K562 (cell line): ENCODE data around the gene GABPB2. TPM values are rescaled to one million over a fixed set of nuclear protein-coding genes. Genes with fewer than 3 reads are reported as not detected.
A peak's percentile ranks its signal among the peaks of the same experiment; 100 is the strongest.

Experiments used
- BCL6 ChIP-seq: fragments of 250-450 bp; sonication (Bioruptor Pico); IDR thresholded peaks from 2 replicates; pipeline ENCODE4 v1.4.0; 2020
- CBFA2T3 ChIP-seq: fragments of 450-650 bp; IDR thresholded peaks from 2 replicates; pipeline ENCODE4 v1.6.1; 2017
- GABPB1 ChIP-seq: sonication (generic); formaldehyde crosslinking; IDR thresholded peaks from 2 replicates; pipeline ENCODE4 v1.8.0; 2022; ENCODE audit warnings: mild to moderate bottlenecking, missing genetic modification reagents
- KDM2B ChIP-seq: fragments of 250-450 bp; sonication (Bioruptor Pico); IDR thresholded peaks from 2 replicates; pipeline ENCODE4 v1.8.0; 2021; ENCODE audit warnings: mild to moderate bottlenecking, moderate library complexity
- LARP7 ChIP-seq: fragments of 450-650 bp; IDR thresholded peaks from 2 replicates; pipeline ENCODE4 v1.6.1; 2016
- MCM2 ChIP-seq: fragments of 450-650 bp; IDR thresholded peaks from 2 replicates; pipeline ENCODE4 v1.6.1; 2017; ENCODE audit warnings: low read depth, mild to moderate bottlenecking
- NFIC ChIP-seq: fragments of 450-650 bp; IDR thresholded peaks from 2 replicates; pipeline ENCODE4 v1.6.1; 2017; ENCODE audit warnings: mild to moderate bottlenecking, inconsistent platforms
- PHF8 ChIP-seq: fragments of 200-600 bp; sonication (generic); IDR thresholded peaks from 2 replicates; pipeline ENCODE4 v1.6.1; 2012; ENCODE audit warnings: mixed run types, mild to moderate bottlenecking, inconsistent platforms, low read length, moderate library complexity, borderline replicate concordance
- PRMT5 ChIP-seq: sonication (generic); formaldehyde crosslinking; IDR thresholded peaks from 2 replicates; pipeline ENCODE4 v1.5.0; 2020; ENCODE audit warnings: missing genetic modification reagents
- RHOXF2B ChIP-seq: fragments of 250-450 bp; sonication (Bioruptor Pico); conservative IDR thresholded peaks from 2 replicates; pipeline ENCODE4 v1.5.1; 2021
- TEAD1 ChIP-seq, 2 experiments: fragments of 450-650 bp in 1 of 2; sonication (generic) in 1 of 2; formaldehyde crosslinking; IDR thresholded peaks; 2 replicates each; pipeline versions ENCODE4 v1.4.0 to v1.8.0; 2020 to 2022; ENCODE audit warnings: mild to moderate bottlenecking in 2 of 2, missing genetic modification reagents in 1 of 2
- ZKSCAN3 ChIP-seq: fragments of 250-450 bp; sonication (Bioruptor Pico); IDR thresholded peaks from 2 replicates; pipeline ENCODE4 v1.4.0; 2020
- ZNF12 ChIP-seq: sonication (generic); formaldehyde crosslinking; IDR thresholded peaks from 2 replicates; pipeline ENCODE4 v1.4.0; 2020; ENCODE audit warnings: mild to moderate bottlenecking, missing genetic modification reagents
- ZNF140 ChIP-seq: fragments of 250-450 bp; sonication (Bioruptor Pico); IDR thresholded peaks from 2 replicates; pipeline ENCODE4 v1.8.0; 2021; ENCODE audit warnings: moderate library complexity, mild to moderate bottlenecking, inconsistent platforms
- ZNF436 ChIP-seq: fragments of 250-450, 450-650 bp; sonication (Bioruptor Pico); formaldehyde crosslinking; IDR thresholded peaks from 2 replicates; pipeline ENCODE4 v1.7.0; 2020; ENCODE audit warnings: mild to moderate bottlenecking
- polyA plus RNA-seq, 8 experiments: library from polyadenylated mRNA; depleted of rRNA in 4 of 8; stranded (reverse) in 5 of 8; unstranded in 3 of 8; fragments of >200 nt; fragmentation: Nextera tagmentation in 2 of 8; fragmentation: Illumina TruSeq in 1 of 8; extraction: Ambion mirVana in 2 of 8; extraction: Trizol in 1 of 8; gene quantifications; 2 replicates each; pipeline versions ENCODE4 v1.2.1 to v1.2.3, GENCODE V29; 2011 to 2014; ENCODE audit warnings: inconsistent platforms in 1 of 8, missing spikeins in 1 of 8
- total RNA-seq, 7 experiments: library from RNA; depleted of rRNA in 6 of 7; stranded (reverse); fragments of >200 nt in 6 of 7; fragmentation: Illumina TruSeq in 2 of 7; extraction: Trizol in 2 of 7; gene quantifications; 2 replicates each; pipeline versions ENCODE4 v1.2.1 to v1.2.3, GENCODE V29; 2011 to 2021; ENCODE audit warnings: low replicate concordance in 1 of 7
- TF ChIP-seq, protein P1 (sequence below): sonication (generic); IDR thresholded peaks from 2 replicates; pipeline ENCODE4 v1.6.1; 2016
- TF ChIP-seq, protein P2 (sequence below), 2 experiments: fragments of 450-650 bp in 1 of 2; IDR thresholded peaks; 2 replicates each; pipeline ENCODE4 v1.6.1; 2011 to 2017; ENCODE audit warnings: low read depth in 2 of 2, antibody characterized with exemption in 1 of 2, borderline replicate concordance in 1 of 2, low read length in 1 of 2, mild to moderate bottlenecking in 1 of 2, mixed read lengths in 1 of 2; ENCODE audit not compliant: control insufficient read depth in 1 of 2
- TF ChIP-seq, protein P3 (sequence below): sonication (generic); formaldehyde crosslinking; IDR thresholded peaks from 2 replicates; pipeline ENCODE4 v1.8.1; 2023; ENCODE audit warnings: mild to moderate bottlenecking, missing genetic modification reagents
- TF ChIP-seq, protein P4 (sequence below), 2 experiments: fragments of 450-650 bp in 1 of 2; sonication (generic) in 1 of 2; formaldehyde crosslinking; conservative IDR thresholded peaks; 2 replicates each; pipeline versions ENCODE4 v1.4.0 to v1.8.1; 2020 to 2022; ENCODE audit warnings: mild to moderate bottlenecking in 1 of 2, missing genetic modification reagents in 1 of 2

GABPB2 gene
- total and polyA plus RNA-seq, 9 of the 15 experiments (the other 6 are each of a cell fraction or from before 2014, with no cell fraction given) = 2.2 to 13.3 (median 6.1) TPM

DNA sequence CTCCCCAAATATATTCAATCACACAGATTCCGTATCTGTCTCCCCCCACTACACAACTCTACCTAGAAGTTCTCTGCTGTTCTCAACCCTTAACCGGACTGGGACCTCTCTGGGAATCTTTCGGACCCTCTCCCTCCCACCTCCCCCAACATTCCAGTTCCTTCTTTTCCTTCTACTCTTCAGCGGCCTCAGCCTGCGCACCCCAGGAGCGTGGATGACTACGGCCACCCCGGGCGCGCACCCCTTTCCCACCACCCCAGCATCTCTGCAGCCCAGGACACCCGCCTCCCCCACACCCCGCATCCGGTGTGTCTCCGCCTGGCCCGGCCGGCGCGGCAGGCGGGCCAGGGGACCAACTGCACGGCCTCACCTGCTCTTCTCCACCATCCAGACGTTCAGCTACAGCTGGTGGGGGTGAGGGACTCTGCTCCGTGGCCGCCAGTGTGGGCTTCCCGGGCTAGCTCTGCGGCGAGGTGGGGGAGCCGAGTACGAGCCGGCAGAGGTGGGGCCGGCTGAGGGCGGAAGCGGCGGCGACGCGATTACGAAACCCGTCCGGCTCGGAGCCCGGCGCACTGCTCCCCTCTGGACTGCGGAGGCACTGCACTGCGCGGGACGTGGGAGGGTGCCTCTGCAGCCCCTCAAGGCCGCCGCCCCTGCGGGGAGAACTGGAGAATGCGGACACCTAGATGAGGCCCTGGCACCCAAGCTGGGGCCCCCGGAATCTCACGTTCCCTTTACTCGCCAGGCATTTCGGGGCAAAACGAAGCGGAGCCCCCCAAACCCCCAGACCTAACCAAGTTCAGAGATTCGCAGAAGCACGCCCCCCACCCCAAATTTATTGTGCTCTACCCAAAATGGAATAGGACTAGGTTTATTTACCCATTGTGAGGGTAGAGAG, 11.2 kb upstream of the GABPB2 start, which contains the start of gene CDC42SE1 (continued):
- TF ChIP-seq KDM2B (CRISPR knock-in tag) = no peak
- peak; percentile 64 to 85; a peak in 3 of 4 replicates for TF ChIP-seq TEAD1 (CRISPR knock-in tag; IDR thresholded peaks at IDR 0.05)
- TF ChIP-seq MCM2 = no peak
- TF ChIP-seq RHOXF2B (CRISPR knock-in tag) = no peak
- TF ChIP-seq, protein P1, sequence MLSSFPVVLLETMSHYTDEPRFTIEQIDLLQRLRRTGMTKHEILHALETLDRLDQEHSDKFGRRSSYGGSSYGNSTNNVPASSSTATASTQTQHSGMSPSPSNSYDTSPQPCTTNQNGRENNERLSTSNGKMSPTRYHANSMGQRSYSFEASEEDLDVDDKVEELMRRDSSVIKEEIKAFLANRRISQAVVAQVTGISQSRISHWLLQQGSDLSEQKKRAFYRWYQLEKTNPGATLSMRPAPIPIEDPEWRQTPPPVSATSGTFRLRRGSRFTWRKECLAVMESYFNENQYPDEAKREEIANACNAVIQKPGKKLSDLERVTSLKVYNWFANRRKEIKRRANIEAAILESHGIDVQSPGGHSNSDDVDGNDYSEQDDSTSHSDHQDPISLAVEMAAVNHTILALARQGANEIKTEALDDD = no peak
- peak; percentile 55 for TF ChIP-seq CBFA2T3
- no peak for TF ChIP-seq LARP7
- no peak for TF ChIP-seq ZKSCAN3 (CRISPR knock-in tag)
- peak; percentile 88; the same call in 1 of the 2 replicates for TF ChIP-seq GABPB1 (CRISPR knock-in tag)
- TF ChIP-seq ZNF140 (CRISPR knock-in tag) = no peak
- peak; percentile 71 for TF ChIP-seq PHF8
- TF ChIP-seq NFIC = peak; percentile 41
- TF ChIP-seq, protein P2, sequence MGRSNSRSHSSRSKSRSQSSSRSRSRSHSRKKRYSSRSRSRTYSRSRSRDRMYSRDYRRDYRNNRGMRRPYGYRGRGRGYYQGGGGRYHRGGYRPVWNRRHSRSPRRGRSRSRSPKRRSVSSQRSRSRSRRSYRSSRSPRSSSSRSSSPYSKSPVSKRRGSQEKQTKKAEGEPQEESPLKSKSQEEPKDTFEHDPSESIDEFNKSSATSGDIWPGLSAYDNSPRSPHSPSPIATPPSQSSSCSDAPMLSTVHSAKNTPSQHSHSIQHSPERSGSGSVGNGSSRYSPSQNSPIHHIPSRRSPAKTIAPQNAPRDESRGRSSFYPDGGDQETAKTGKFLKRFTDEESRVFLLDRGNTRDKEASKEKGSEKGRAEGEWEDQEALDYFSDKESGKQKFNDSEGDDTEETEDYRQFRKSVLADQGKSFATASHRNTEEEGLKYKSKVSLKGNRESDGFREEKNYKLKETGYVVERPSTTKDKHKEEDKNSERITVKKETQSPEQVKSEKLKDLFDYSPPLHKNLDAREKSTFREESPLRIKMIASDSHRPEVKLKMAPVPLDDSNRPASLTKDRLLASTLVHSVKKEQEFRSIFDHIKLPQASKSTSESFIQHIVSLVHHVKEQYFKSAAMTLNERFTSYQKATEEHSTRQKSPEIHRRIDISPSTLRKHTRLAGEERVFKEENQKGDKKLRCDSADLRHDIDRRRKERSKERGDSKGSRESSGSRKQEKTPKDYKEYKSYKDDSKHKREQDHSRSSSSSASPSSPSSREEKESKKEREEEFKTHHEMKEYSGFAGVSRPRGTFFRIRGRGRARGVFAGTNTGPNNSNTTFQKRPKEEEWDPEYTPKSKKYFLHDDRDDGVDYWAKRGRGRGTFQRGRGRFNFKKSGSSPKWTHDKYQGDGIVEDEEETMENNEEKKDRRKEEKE (IDR thresholded peaks at IDR 0.05; ENCODE audit: borderline replicate concordance in 1 of 2, control insufficient read depth in 1 of 2, low read depth in 2 of 2, low read length in 1 of 2) = 0 out of 4 replicates have a peak, but pooled peaks of 1 of the 2 experiments have one; percentile 71
- TF ChIP-seq PRMT5 (CRISPR knock-in tag) = no peak
- no peak for TF ChIP-seq ZNF12 (CRISPR knock-in tag)
- TF ChIP-seq, protein P3, sequence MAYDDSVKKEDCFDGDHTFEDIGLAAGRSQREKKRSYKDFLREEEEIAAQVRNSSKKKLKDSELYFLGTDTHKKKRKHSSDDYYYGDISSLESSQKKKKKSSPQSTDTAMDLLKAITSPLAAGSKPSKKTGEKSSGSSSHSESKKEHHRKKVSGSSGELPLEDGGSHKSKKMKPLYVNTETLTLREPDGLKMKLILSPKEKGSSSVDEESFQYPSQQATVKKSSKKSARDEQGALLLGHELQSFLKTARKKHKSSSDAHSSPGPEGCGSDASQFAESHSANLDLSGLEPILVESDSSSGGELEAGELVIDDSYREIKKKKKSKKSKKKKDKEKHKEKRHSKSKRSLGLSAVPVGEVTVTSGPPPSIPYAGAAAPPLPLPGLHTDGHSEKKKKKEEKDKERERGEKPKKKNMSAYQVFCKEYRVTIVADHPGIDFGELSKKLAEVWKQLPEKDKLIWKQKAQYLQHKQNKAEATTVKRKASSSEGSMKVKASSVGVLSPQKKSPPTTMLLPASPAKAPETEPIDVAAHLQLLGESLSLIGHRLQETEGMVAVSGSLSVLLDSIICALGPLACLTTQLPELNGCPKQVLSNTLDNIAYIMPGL (CRISPR knock-in tag) = peak; percentile 80
- TF ChIP-seq BCL6 (CRISPR knock-in tag) = no peak
- TF ChIP-seq ZNF436 = peak; percentile 28; the same call in 1 of the 2 replicates
- TF ChIP-seq, protein P4, sequence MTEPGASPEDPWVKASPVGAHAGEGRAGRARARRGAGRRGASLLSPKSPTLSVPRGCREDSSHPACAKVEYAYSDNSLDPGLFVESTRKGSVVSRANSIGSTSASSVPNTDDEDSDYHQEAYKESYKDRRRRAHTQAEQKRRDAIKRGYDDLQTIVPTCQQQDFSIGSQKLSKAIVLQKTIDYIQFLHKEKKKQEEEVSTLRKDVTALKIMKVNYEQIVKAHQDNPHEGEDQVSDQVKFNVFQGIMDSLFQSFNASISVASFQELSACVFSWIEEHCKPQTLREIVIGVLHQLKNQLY (CRISPR knock-in tag; conservative IDR thresholded peaks at IDR 0.05) = 0 out of 4 replicates have a peak, but pooled peaks of 1 of the 2 experiments have one; percentile 56
